Measurements from ENCODE around the gene ZSWIM7. TPM values are rescaled to one million over a fixed set of nuclear protein-coding genes. Genes with fewer than 3 reads are reported as not detected.

Gene ZSWIM7
- total RNA-seq, 1 experiment from 2014 or later = 37.8 TPM

- peaks cover 13% of the 10 kb centered on the region; the same call in 1 of the 2 replicates for H3K79me2 ChIP-seq (ENCODE audit: insufficient read depth, low read length)
- no peak for TF ChIP-seq CTCF (conservative IDR thresholded peaks at IDR 0.05)
- no peak overlapping the region for H3K4ac ChIP-seq (ENCODE audit: low read depth, low read length)
- H4K5ac ChIP-seq (ENCODE audit: insufficient read length, low read depth, low read length) = no peak overlapping the region
- no peak overlapping the region for H2AK5ac ChIP-seq (ENCODE audit: insufficient read length, low read length)
- no CpG with 5 or more reads among the region's 64 CpGs for WGBS (ENCODE audit: extremely low coverage, insufficient read length, low lambda C conversion rate)
- peaks cover 8% of the 10 kb centered on the region for H3K79me1 ChIP-seq (ENCODE audit: insufficient read depth, low read depth, low read length, poor library complexity, severe bottlenecking)
- H3K27me3 ChIP-seq (ENCODE audit: insufficient read depth, low read length) = no peaks in the 10 kb centered on the region
- no peak overlapping the region for H2BK15ac ChIP-seq (ENCODE audit: low read depth, low read length)
- H4K8ac ChIP-seq (replicated peaks; ENCODE audit: insufficient read length, low read depth, low read length) = no peak overlapping the region
- peak overlapping the region; percentile 70 for H3K18ac ChIP-seq (ENCODE audit: insufficient read length, low read depth, low read length)
- peak overlapping the region; percentile 93 for H3K4me2 ChIP-seq (ENCODE audit: insufficient read depth, insufficient read length, low read length)
- no peak overlapping the region for H2AFZ ChIP-seq (ENCODE audit: low read length)
- H2BK5ac ChIP-seq (ENCODE audit: insufficient read length, low read length) = no peak overlapping the region
- peaks cover 7% of the 10 kb centered on the region for H3K23me2 ChIP-seq (ENCODE audit: insufficient read length, low read depth, low read length, poor library complexity, severe bottlenecking)
- Mint-ChIP-seq H3K27me3 (ENCODE audit: low read depth) (no peaks in the 10 kb centered on the region), H3K4me1 (peaks cover 13 to 16% of the 10 kb centered on the region in 2 experiments), H3K36me3 (ENCODE audit: insufficient read depth in 1 of 3, low read depth in 3 of 3) (peaks cover 41 to 49% (median 46%) of the 10 kb centered on the region in 3 experiments), H3K9me3 (peaks cover 7 to 10% of the 10 kb centered on the region in 2 experiments), H3K4me3 (peak overlapping the region; percentile 92 to 96), H3K27ac (peak overlapping the region in 2 of 3 experiments; percentile 96 to 98; a peak in 5 of 7 replicates)
- no peak overlapping the region for H3K27ac ChIP-seq (ENCODE audit: insufficient read length, low read depth, low read length)
- H4K20me1 ChIP-seq (ENCODE audit: control insufficient read depth, insufficient read depth, insufficient read length) = no peaks in the 10 kb centered on the region
- 0 out of 2 replicates have a peak, but pooled peaks cover 4% of the 10 kb centered on the region for H3K4me1 ChIP-seq (ENCODE audit: insufficient read depth, low read length)
- H2BK120ac ChIP-seq (ENCODE audit: low read depth, low read length, poor library complexity, severe bottlenecking) = no peak overlapping the region
- H3K9ac ChIP-seq (ENCODE audit: extremely low read depth, insufficient read length, low read length) = peak overlapping the region; percentile 77
- no peak overlapping the region for H3K23ac ChIP-seq (ENCODE audit: insufficient read length, low read depth, low read length)
- no peak overlapping the region for H3T11ph ChIP-seq (ENCODE audit: low read length)
- no peak for DNase-seq
- H2BK20ac ChIP-seq (ENCODE audit: low read depth, low read length, poor library complexity, severe bottlenecking) = no peak overlapping the region
- peak overlapping the region; percentile 70 for H3K14ac ChIP-seq (ENCODE audit: insufficient read depth, low read length)
- no peak overlapping the region for H4K91ac ChIP-seq (ENCODE audit: insufficient read length, low read depth, low read length)
- no peaks in the 10 kb centered on the region for H3K9me3 ChIP-seq (ENCODE audit: control insufficient read depth, low read depth, low read length)
- no peak overlapping the region for H2BK12ac ChIP-seq (ENCODE audit: insufficient read length, low read depth, low read length)
- H3K56ac ChIP-seq (ENCODE audit: insufficient read length, low read depth, low read length) = no peak overlapping the region
Observed at GRCh38 chr17:15999974-16000827, 697 bp upstream of the ZSWIM7 start.
